Dermis blood vessel endothelial cell (primary cell): ENCODE data around the gene PIM3. TPM values are rescaled to one million over a fixed set of nuclear protein-coding genes. Genes with fewer than 3 reads are reported as not detected.

Experiments
- DNase-seq: peaks from one replicate; pipeline ENCODE4 v3.0.0; 2010
- total RNA-seq: library from RNA; depleted of rRNA; stranded (reverse); fragments of >200 nt; gene quantifications from 2 replicates; pipeline ENCODE4 v1.2.3, GENCODE V29; 2014

Gene PIM3
- total RNA-seq, 1 donor from 2014 or later = 464 TPM

DNA sequence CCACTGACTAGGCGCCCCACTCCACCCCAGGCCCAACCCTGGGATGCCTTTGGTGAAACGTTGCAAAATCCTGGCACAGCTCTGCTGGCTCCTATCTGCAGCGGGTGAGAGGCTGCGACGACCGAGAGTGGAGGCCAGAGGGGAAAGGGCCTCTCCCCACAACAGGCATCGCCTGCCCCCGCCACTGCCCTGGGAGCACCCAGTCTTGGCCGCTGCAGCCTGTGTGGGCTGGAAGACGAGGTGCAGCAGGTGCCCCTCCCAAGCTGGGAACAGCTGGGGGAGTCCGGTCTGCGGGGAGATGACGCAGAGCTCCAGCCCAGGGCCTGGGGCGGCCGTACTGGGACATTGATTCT lies 4.2 kb upstream of the PIM3 start:
- no peak for DNase-seq

DNA sequence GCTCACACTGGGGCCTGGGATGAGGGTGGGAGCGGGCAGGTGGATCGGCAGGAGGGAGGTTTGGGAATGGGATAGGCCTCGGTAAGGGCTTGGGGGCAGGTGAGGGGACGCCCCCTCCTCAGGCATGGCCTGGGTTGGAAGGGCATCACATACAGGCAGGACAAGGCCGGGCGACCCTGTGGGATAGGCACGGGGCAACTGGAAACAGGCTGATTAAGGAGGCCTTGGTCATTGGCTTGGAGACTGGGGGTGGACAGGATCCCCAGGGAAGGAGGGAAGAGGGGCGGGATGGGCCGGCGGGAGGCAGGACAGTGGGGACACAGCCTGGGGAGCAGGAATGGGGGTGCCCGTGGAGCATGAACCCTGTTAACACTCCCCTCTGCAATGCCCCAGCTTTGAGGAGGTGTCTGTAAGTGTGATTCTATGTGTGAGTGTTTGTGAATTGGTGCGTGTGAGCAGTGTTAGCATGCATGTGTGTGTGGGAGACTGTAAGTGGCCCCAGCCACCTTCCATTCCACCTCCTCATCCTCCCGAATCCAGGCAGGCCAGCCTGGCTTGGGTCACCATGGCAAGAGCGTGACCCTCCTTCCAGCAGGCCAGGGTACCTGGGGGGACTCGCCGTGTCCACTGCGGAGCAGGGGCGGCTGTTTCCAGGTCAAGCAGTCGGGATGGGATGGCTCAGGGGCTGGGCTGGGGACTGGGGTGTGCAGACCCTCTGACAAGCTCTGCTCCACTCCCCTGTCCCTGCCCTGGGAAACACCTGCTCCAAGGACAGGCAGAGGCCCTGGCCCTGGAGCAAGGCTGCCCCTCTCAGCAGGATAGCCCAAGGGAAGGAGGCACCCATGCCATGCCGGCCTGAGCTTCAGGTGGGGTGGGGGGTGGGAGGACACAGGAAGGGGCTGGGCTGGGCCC lies 3.4 kb upstream of the PIM3 start:
- DNase-seq = no peak

DNA sequence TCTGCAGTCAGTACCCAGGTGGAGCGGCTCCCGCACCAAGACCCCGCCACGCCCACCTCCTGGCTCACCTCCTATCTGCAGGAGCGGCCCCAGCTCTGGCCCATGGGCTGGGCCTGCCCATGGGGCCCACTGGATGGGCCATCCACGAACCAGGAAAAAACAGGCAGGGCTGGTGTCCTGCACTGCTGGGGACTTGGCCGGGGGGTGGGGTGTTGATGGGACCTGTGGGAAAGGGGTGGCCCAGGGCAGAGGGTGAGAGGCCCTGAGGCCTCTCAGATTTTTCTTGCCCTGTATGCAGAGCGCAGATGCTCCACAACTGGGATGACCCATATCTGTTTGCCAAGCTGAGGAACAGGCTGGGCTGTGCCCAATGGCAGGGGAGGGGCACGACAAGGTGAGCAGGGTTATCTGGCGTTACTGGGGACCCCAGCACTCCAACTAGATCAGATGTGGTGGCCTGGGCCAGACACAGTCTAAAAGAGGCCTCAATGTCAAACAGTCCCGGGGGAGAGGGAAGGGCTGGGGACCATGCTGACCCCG lies 2.7 kb upstream of the PIM3 start:
- no peak for DNase-seq

DNA sequence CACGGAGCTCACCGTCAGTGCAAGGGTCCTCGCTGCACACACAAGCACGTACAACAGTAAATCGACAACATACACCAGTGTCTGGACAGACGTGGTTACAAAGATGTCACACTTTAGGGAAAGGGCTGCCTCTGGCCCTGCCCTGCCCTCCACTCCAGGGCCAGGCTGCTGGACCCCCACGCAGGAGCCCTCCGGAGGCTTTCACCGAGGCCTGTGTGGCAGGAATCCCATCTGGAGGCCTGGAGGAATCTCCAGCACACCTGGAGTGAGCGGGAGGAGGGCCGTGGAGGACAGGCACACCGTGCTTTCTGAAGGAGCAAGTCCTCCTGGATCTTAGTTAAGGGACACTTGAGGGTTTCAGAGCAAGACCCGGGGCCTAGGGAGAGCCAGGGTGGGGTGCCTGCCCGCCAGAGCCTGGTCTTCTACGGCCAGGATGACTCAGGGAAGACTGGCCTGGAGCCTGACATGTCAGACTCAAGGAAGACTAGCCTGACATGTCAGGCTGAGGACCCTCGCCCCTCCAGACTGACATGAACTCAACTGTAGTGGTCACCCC lies 2.1 kb upstream of the PIM3 start:
- DNase-seq = no peak

DNA sequence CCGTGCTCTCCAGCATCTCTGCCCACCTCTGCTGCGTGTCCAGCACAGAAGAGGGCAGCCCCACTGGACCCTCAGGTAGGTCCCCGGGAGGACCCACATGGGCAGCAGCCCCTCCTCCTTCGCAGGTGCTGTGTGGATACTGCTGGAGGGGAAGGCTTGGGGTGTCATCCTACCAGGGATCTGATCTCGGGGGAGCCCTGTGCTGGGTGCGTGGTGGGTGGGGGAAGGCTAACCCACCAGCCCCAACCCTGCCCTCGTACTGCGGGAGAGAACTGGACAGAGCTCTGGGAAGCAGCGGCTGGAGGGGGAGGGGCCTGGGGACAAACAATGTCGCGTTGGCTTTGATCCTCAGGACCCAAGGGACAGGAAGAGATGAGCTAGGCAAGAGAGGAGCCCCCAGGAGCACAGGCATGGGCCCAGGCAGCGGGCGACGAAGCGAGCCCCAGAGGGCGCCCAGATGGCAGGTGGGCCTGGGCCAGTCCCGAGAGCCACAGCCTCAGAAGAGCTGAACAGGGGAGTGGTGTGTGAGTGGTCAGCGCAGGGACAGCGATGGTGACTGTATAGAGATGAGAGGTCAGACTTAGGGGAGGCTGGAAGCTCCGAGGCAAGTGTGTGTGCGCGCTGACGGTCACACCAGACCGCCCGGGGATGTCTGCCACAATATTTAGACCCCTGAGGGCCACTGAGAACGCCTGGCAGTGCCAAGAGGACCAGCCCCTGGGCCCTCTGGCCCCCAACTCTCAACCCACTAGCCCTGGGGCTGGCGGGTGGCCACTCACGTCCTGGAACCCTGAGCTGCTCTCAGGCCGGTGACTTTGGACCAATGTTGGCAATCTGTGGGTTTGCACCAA lies 1.4 kb upstream of the PIM3 start:
- no peak for DNase-seq

DNA sequence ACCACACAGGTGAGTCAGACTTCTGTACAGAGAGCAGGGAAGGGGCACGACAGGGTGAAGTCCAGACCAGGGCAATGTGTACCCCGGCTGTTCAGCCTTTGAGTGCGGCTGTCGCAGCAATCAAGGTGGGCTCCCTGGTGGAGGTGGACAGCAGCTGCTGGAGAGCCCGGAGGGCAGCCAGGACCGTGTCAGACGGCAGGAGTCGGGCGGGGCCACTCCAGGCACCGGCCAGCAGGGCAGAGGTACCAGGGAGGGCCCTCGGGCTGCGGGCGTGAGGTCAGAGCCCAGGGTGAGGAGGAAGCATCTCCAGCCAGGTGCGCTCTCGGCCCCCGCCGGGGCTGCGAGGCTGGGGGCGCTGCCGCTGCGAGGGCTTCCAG lies 802 bp upstream of the PIM3 start:
- DNase-seq = peak; percentile 21

DNA sequence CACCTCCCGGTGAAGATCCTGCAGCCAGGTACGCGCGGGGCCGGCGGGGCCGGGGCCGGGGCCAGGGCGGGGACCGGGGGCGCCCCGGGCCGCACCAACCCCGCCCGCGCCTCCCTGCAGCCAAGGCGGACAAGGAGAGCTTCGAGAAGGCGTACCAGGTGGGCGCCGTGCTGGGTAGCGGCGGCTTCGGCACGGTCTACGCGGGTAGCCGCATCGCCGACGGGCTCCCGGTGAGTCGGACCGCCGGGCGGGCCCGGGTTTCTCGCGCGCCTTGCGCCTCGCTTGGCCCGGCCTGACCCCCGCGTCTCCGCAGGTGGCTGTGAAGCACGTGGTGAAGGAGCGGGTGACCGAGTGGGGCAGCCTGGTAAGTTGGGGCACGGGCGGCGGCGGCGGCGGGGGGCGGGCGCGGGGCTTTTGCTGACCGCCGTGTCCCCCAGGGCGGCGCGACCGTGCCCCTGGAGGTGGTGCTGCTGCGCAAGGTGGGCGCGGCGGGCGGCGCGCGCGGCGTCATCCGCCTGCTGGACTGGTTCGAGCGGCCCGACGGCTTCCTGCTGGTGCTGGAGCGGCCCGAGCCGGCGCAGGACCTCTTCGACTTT lies 531 bp downstream of the PIM3 start:
- peak; percentile 54 for DNase-seq

DNA sequence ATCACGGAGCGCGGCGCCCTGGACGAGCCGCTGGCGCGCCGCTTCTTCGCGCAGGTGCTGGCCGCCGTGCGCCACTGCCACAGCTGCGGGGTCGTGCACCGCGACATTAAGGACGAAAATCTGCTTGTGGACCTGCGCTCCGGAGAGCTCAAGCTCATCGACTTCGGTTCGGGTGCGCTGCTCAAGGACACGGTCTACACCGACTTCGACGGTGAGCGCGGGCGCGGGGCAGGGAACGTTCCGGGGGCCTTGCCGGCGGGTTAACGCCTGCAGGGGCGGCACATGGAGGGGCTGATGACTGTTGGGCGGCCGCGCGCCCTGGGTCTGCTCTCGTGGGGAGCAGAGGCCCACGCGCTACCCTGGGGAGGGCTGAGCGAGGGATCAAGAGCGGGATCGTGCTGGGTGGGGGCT lies 1.0 kb downstream of the PIM3 start:
- DNase-seq = peak; percentile 37

DNA sequence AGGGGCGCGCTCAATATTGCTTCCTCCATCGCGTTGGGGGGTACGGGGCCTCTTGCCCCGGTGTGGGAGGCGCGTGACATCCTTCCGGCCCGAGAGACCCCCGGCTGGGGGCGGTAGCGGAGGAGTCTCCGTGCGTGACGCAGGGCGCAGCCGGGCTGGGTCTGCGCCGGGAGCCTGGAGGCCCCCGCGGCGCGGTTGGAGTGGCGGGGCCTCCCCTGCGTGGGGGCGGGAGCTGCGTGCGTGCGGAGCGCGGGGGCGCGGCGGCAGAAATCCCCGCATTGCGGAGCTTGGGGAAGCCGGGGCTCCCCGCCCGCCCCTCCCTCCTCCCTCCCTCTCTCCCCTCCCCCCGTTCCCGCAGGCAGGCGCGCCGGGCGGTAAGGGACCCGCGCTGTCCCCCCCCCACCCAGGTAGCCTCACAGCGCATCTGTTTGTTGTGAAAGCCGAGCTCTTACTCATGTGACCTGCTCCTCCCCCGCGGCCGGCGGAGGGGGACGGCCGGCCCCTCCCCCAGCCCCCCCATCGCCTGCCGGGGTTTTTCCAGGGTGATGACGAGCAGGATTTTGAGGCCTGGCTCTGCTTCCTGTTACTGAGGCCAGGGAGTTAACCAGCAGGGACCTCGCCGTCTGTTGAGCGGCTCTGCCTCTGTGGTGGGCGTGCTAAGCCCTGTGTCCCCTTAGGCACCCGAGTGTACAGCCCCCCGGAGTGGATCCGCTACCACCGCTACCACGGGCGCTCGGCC lies 1.6 kb downstream of the PIM3 start:
- DNase-seq = peak; percentile 95

DNA sequence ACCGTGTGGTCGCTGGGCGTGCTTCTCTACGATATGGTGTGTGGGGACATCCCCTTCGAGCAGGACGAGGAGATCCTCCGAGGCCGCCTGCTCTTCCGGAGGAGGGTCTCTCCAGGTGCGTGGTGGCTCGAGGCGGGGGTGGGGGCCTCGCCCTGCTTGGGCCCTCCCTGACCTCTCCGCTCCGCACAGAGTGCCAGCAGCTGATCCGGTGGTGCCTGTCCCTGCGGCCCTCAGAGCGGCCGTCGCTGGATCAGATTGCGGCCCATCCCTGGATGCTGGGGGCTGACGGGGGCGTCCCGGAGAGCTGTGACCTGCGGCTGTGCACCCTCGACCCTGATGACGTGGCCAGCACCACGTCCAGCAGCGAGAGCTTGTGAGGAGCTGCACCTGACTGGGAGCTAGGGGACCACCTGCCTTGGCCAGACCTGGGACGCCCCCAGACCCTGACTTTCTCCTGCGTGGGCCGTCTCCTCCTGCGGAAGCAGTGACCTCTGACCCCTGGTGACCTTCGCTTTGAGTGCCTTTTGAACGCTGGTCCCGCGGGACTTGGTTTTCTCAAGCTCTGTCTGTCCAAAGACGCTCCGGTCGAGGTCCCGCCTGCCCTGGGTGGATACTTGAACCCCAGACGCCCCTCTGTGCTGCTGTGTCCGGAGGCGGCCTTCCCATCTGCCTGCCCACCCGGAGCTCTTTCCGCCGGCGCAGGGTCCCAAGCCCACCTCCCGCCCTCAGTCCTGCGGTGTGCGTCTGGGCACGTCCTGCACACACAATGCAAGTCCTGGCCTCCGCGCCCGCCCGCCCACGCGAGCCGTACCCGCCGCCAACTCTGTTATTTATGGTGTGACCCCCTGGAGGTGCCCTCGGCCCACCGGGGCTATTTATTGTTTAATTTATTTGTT lies 2.4 kb downstream of the PIM3 start:
- DNase-seq = peak; percentile 37

DNA sequence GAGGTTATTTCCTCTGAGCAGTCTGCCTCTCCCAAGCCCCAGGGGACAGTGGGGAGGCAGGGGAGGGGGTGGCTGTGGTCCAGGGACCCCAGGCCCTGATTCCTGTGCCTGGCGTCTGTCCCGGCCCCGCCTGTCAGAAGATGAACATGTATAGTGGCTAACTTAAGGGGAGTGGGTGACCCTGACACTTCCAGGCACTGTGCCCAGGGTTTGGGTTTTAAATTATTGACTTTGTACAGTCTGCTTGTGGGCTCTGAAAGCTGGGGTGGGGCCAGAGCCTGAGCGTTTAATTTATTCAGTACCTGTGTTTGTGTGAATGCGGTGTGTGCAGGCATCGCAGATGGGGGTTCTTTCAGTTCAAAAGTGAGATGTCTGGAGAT lies 3.1 kb downstream of the PIM3 start:
- DNase-seq = no peak

DNA sequence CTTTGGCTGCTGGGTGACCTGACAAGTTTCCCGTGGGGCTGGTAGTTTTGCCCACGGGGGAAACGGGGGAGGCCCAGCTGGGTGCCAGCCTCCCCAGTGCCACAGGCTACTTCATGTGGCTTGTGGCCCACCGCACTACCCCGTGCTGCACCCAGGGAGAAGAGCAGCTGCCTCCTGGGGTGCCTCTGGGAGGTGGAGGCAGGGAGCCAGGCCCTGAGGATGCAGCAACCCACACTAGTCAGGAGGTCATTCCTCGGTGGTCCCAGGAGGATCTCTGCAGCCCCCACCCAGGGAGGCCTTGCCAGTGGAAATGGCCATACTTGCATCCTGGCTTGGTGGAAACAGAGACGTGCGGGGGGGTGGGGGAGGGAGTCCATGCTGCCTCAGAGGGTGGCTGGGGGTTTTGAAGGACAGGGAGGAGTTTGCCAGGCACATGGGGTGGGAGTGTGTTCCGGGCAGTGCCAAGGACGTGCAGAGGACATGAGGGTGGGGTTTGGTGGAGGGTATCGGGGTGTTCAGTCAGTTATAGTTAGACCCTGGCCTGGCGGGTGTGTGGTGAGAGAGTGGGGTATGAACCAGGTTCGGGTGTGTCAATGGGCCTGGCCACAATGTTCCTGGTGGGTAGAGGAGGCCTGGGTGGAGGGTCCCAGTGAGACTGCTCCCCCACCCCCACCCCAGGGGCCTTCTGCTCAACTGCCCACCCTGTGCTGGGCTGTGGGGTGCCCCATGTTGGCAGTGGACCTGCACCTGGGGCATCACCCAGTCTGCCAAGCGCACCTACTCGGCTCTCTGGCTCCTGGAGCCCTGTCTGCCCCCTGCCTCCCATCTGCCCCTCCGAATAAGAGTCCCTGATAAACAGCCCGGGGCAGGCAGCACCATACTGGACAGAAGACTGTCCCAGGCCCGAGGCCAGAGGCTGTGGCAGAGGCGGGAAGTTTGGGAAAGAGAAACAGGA lies 3.8 kb downstream of the PIM3 start:
- no peak for DNase-seq

DNA sequence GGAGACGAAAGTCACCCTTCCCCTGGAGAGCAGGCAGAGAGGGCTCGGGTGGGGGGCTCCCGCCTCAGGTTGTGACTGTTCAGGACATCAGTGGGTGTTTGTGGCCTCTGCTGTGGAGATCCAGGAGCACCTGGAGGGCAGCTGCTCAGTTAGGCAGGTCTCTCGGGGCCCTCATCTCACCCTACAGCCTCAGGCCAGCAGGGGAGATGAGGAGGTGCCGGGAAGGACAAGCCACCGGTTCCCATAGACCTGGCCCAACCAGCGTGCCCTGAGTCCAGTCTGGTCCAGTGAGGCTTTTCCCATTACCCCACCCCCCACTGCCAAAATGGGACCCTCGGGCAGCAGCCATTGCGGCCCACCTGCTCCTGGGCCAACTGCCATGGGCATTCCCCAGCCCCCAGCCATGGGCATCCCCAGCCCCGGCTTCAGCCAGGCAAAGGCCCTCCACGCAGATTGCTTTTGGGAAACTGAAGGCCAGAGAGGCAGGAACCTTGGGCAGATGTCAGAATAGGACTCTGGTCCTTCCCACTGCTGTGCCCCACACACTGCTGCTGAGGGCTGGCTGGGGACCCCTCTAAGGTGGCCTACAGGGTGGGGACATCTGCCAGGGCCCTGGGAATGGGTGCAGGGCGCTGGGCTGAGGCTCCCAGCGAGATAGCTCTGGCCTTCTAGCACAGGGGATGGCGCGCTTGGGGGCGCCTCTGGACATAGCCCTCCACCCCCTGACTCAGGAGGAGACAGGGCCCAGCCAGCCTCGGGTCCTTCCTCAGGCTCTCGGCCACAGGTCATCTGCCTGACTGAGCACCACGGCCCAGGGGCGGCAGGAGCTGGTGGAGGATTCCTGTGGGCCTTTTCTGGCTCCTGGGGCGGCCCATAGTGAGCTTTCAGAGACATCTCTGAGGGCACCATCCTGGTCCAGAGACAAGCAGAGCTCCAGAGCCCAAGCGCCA lies 4.8 kb downstream of the PIM3 start:
- no peak for DNase-seq

DNA sequence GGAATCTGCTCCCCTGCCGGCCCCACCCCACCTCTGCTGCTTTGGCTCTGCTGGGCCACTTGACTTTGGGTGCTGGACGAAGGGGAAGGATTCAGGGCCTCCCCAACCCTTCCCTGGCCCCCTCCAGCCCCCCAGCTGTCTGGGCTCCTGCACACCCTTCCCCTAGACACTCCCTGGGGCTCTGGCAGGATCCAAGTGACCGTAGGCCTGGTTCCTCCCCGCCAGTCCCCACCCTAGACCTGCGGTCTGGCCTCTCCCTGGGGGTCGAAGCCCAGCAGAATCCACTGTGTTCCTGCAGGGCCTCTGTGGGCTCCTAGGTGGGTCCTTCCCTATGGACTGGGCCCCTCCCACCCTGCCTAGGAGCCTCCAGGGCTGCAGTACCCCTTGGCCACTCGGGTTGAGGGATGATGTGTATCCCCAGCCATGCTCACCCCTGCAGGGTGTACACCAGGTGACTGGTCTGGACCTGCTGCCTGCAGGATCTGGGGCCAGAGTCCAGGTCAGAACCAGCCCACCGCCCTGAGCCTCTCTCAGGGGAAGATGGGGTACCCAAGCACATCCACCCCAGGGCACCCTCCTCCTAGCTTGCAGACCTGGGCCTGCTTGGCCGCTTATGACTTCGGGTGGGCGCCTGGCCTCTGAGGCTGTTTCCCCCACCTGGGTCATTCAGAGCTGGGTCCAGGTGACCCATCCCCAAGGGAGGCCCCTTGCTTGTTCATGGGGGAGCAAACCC lies 5.6 kb downstream of the PIM3 start:
- DNase-seq = no peak

DNA sequence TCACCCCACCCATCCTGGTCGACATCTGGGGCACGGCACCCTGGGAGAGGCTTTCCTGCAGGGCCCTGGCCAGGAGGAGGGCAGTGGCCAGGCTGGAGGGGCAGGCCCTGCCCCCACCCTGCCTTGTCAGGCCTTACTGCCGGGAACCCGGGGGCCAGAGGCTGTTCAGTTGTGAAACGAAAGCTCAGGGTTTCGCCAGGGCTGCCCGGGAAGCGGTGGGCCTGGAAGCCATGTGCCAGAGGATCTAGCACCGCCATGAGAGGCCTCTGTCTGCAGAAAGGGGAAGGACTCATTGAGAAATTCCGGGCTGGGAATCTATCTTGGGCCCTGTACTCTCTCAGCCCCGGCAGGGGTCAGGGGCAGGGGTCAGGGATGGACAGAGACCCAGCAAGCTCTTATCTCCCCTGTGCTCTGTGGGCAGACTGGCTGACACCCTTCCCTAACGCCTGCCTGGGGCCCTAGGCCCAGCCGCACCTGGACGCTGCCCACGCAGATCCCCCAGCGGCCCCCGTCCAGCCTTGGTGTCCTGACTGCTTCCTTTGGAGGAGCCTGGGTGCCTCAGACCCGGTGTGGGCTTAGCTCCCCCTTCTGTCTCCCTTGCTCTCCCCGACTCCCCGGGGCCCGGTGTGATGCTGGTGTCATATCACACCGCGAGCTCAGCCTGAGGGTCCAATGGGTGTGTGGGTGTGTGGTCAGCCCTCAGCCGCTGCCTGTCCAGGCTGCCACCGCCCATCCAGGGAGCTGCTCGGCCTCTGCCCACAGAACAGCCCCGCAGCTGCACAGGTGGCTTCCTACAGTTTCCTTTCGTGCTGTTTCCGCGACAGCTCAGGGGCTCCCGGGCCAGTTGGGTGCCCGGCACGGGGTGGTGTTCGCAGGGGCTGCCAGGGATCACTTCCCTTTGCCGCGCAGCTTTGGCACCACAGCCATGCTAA lies 6.5 kb downstream of the PIM3 start:
- peak; percentile 39 for DNase-seq

DNA sequence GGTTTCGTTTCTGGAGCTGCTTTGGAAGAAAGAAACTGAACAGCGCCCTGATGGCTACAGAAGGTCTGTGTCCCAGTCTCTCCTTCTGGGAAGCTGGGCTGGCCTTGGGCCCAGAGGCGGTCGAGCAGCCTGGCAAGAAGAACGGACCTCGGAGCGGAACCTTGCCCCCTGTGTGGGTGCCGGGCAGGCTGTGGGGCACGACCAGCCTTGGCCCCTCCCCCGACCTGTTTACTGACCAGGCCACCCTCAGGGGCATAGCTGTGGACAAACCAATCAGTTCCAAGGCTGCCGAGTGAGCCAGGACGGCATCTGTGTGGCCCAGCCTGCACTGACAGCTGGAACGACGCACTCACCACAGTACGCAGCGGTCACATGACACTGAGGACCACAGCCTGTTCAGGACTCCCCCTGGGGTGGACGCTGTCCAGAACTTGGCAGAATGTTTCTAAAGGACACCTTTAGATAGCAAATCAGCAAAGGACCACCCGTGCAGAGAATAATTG lies 7.2 kb downstream of the PIM3 start:
- peak; percentile 33 for DNase-seq
